ENCODE measurements around the gene CD5L.

- TF ChIP-seq CTCF (IDR thresholded peaks at IDR 0.05) (no peak), POLR2A (IDR thresholded peaks at IDR 0.05) (no peak)
Measured at GRCh38 chr1:157829210-157829609, 12.4 kb downstream of the CD5L start.
